ENCODE measurements around the gene FOLR1.
A peak's percentile ranks its signal among the peaks of the same experiment; 100 is the strongest.

Gene FOLR1

DNA sequence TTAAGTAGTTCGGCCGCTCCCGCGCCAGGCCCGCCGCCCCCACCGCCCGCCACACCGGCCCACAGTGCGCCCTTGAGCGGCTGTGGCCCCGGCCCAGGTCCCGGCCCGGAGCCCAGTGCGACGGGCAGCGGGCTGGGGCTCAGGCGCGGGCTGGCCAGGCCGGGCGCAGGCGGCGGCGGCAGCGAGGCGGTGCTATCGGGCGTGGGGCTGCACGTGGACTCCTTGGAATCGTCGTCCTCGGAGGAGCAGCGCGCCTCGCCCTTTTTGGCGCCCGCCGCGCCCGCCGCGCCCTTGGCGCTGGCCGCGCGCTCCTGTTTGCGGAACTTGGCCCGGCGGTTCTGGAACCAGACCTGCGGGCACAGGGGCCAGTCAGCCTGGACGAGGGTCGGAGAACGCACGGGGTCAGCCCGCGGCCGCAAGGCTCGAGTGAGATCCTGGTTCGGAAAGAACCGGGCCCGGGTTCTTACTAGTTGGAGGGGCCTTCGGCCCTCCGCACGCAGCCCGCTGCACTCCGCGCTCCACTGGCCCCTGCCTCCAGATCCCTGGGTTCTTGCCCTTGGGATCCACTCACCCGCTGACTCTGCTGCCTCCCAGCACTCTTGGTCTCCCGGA, 48.0 kb downstream of the FOLR1 start:
- Mint-ChIP-seq H3K36me3 (ENCODE audit: low read depth) (peaks cover 13% of the 10 kb centered on the region), H3K4me1 (peaks cover 29% of the 10 kb centered on the region), H3K4me3 (peak overlapping the region; percentile 77 to 84 (median 83)), H3K9me3 (peaks cover 4% of the 10 kb centered on the region), H3K27ac (peak overlapping the region; percentile 31 to 65 (median 59)), H3K27me3 (ENCODE audit: low read depth) (peaks cover 51% of the 10 kb centered on the region)
- TF ChIP-seq, protein P1, sequence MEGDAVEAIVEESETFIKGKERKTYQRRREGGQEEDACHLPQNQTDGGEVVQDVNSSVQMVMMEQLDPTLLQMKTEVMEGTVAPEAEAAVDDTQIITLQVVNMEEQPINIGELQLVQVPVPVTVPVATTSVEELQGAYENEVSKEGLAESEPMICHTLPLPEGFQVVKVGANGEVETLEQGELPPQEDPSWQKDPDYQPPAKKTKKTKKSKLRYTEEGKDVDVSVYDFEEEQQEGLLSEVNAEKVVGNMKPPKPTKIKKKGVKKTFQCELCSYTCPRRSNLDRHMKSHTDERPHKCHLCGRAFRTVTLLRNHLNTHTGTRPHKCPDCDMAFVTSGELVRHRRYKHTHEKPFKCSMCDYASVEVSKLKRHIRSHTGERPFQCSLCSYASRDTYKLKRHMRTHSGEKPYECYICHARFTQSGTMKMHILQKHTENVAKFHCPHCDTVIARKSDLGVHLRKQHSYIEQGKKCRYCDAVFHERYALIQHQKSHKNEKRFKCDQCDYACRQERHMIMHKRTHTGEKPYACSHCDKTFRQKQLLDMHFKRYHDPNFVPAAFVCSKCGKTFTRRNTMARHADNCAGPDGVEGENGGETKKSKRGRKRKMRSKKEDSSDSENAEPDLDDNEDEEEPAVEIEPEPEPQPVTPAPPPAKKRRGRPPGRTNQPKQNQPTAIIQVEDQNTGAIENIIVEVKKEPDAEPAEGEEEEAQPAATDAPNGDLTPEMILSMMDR (IDR thresholded peaks at IDR 0.05; ENCODE audit: unreplicated experiment in 3 of 3) = no peak

DNA sequence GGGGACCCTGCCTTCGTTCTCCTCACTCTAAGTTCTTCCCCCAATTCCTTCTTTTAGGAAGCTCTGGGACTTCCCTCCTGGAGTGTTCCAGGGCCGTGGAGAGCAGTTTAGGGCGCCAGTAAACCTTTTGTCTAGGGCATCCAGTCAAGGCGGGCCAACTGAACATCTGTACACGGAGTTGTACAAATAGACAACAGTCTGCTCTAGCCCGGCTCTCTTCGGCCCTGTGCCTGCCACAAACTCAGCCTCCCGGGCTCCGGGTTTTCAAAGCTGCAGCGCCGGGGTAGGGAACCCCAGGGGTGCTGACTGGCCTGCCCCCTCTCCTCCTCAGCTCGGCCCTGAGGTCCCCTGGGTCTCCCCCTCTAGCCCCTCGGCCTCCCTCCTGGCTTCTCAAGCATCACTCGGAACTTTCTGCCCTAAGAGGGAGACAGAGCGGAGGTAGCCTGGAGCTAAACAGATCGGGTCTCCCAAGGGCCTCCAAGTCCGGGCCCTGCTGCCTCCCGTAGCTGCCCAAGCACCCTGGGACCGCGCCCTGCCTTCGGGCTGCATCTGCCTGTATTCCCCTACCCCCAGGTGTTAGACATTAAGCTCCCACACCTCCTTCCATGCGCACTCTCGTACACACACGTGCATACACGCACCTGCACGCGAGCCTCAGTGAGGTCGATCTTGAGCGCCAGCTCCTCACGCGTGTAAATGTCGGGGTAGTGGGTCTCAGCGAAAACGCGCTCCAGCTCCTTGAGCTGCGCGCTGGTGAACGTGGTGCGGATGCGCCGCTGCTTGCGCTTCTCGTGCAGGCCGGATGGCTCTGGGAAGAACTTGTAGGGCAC, 48.7 kb downstream of the FOLR1 start:
- TF ChIP-seq, protein P1 (IDR thresholded peaks at IDR 0.05; ENCODE audit: unreplicated experiment in 3 of 3) = no peak
- Mint-ChIP-seq H3K4me1 (peaks cover 28% of the 10 kb centered on the region), H3K4me3 (peak overlapping the region; percentile 77 to 84 (median 83)), H3K27me3 (ENCODE audit: low read depth) (peaks cover 48% of the 10 kb centered on the region), H3K27ac (peak overlapping the region; percentile 31 to 65 (median 59)), H3K9me3 (peaks cover 4% of the 10 kb centered on the region), H3K36me3 (ENCODE audit: low read depth) (peaks cover 11% of the 10 kb centered on the region)

DNA sequence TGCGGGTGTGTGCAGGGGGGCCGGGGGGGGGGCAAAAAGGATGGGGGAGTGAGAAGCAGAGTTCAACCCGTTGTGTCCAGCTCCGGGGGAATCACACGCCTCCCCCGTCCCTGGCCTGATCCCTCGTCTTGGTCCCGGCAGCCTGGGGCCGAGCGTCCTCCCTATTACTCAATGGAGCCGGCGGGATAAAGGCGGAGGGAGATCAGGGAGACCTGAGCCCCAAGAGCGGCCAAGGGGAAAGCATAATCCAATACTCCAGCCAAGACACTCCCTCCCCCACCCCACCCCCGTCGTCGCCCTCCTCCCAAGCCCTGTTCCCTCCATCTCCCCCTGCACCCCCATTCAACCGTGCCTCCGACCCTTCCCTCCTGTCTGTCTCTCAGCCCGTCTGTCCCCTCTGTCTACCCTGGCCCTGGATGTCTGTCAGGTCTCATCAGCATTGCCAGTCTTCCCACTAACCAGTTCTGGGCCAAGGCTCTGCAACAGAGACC, 49.4 kb downstream of the FOLR1 start:
- TF ChIP-seq, protein P1 (IDR thresholded peaks at IDR 0.05; ENCODE audit: unreplicated experiment in 3 of 3) = no peak
- Mint-ChIP-seq H3K4me3 (peak overlapping the region in 2 of 3 experiments; percentile 45 to 77), H3K27me3 (ENCODE audit: low read depth) (peaks cover 48% of the 10 kb centered on the region), H3K27ac (no peak overlapping the region), H3K9me3 (peaks cover 4% of the 10 kb centered on the region), H3K36me3 (ENCODE audit: low read depth) (peaks cover 11% of the 10 kb centered on the region), H3K4me1 (peaks cover 25% of the 10 kb centered on the region)

DNA sequence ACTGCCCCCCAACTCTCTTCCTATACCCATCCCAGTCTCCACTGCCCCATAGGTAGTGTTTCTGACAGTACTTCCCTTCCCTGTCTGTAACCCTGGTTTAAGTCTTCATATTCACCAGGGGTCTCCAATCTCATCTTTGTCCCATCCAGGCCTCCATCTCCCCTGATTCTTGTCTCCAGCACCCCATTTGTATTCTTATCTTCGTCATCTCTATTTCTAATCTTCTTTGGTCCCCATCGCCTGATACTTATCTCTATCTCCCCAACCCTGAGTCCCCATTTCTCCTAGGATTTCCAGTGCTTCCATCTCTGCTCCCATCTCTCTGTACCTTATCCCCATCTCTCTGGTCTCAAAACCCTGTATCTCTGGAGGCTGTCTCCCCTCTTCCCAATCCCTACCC, 50.2 kb downstream of the FOLR1 start:
- TF ChIP-seq, protein P1 (IDR thresholded peaks at IDR 0.05; ENCODE audit: unreplicated experiment in 3 of 3) = no peak
- Mint-ChIP-seq H3K27ac (no peak overlapping the region), H3K27me3 (ENCODE audit: low read depth) (peaks cover 48% of the 10 kb centered on the region), H3K4me1 (peaks cover 20% of the 10 kb centered on the region), H3K9me3 (peaks cover 4% of the 10 kb centered on the region), H3K36me3 (ENCODE audit: low read depth) (peaks cover 7% of the 10 kb centered on the region), H3K4me3 (peak overlapping the region; percentile 20 to 54 (median 45))

DNA sequence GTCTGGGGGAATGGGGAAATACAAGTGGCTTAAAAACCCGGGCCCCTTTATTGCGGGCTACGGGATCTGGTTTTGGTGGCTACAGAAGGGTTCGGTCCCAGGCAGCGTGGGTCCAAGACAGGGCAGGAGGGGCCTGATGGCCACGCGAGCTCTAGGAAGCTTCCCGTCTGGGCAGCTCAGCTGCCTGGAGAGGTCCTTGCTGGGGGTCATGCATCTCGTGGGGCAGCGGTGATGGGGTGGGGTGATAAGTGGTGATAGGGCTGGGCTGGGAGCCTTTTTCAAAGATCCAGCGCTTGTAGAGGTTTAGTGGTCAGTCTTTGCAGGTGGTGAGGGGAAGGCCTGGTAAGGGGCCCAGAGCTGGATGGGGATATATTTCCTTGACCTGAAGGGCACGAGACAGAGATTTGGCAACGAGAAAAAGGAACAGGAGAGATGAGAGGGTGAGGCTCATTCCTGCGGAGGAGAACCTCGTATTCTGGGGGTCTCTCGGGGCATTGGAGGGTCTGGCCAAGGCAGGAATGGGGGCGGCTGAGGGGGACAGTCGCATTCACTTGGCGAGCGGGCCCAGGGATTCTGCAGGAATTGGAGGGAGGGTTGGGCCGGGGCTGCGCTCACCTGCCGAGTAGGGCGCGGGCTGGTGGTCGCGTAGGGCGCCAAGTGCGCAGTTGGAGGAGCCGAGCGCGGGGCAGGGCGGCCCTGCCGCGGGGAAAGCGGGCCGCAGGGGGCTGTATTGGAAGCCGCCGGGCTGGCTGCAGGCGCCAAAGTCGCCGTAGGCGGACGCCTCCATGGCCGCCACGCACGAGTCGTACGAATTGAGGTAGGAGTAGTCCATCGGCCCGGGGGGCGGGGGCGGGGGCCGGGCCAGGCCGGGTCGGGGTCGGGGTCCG, 51.5 kb downstream of the FOLR1 start:
- Mint-ChIP-seq H3K27me3 (ENCODE audit: low read depth) (peaks cover 48% of the 10 kb centered on the region), H3K9me3 (peaks cover 4% of the 10 kb centered on the region), H3K4me1 (peaks cover 20% of the 10 kb centered on the region), H3K27ac (no peak overlapping the region), H3K36me3 (ENCODE audit: low read depth) (peaks cover 3% of the 10 kb centered on the region), H3K4me3 (peak overlapping the region; percentile 76 to 77 (median 77))
- TF ChIP-seq, protein P1 (IDR thresholded peaks at IDR 0.05; ENCODE audit: unreplicated experiment in 3 of 3) = no peak
